Smooth muscle cell of trachea (primary cell): ENCODE data around the gene TMEM233. TPM values are rescaled to one million over a fixed set of nuclear protein-coding genes. Genes with fewer than 3 reads are reported as not detected.

Experiments
- total RNA-seq: library from RNA; depleted of rRNA; stranded (reverse); fragments of >200 nt; gene quantifications from 2 replicates; pipeline ENCODE4 v1.2.1, GENCODE V29; 2014

TMEM233 gene
- total RNA-seq, result under 0.01 TPM in 2 replicates

DNA sequence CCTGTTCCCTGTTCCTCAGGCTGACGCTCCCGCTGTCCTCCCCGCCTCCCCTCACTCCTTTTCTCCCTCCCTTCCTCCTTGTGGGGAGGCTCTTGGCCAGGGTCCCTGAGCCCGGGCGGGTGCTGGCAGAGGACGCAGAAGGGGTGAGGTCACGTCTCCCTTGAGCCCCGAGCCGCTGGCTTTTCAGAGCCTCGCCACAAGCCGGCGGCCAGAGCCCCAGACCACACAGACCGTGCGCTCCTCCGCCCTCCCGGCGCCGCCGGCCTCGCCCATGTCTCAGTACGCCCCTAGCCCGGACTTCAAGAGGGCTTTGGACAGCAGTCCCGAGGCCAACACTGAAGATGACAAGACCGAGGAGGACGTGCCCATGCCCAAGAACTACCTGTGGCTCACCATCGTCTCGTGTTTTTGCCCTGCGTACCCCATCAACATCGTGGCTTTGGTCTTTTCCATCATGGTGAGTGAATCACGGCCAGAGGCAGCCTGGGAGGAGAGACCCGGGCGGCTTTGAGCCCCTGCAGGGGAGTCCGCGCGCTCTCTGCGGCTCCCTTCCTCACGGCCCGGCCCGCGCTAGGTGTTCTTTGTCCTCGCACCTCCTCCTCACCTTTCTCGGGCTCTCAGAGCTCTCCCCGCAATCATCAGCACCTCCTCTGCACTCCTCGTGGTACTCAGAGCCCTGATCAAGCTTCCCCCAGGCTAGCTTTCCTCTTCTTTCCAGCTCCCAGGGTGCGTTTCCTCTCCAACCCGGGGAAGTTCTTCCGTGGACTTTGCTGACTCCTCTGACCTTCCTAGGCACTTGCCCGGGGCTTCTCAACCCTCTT, at the start of gene TMEM233:
Gene TMEM233, plus strand, starts transcription at position 197 of the 821 bp plus-strand sequence. Its CDS starts 75 bp downstream, at position 272.

DNA sequence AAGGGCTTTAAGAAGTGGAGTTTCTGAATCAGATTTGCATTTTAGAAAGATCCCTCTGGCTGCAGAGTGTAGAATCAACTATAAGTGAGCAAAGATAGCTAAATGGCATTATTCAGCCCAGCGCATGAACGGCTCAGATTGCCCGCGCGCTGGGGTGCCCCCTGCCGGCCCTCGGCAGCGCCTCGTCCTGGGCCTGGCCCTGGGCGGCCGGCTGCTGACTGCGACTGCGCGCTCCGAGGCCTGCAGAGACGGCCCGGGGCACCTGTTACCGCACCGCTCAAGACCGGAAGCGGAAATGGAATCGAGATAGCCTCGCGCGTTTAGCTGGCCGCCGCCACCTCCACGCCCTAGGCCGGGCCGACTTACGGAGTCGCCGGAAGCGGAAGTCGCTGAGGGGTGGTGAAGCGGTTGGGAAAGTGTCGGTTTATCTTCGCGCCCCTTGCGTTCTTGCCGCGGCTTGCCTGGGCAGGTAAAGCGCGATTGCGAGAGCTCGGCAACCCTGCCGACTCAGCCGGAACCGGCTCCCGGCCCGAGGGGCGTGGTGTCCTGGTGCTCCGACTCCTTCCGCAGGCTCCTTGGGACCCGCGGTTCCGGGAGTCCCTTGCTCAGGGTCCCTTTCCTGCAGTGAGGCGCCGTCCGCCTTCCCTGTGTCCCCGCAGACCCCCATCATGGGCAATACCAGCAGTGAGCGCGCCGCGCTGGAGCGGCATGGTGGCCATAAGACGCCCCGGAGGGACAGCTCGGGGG, 74.2 kb downstream of the TMEM233 start, which contains the start of gene PRKAB1:
Gene PRKAB1, plus strand, starts transcription at position 557 of the 747 bp plus-strand sequence. Its CDS starts 112 bp downstream, at position 669.

Other genes with a start within 250 kb of the TMEM233 start
- gene PRKAB1, start 74.4 kb downstream of the TMEM233 start, total RNA-seq, result 16.1 and 19.7 TPM in 2 replicates